GM12875 (cell line): Measurements from ENCODE around the gene GATAD2B.

Source experiments
- H3K4me3 ChIP-seq: one replicate; pipeline ENCODE4 v1.5.1; 2011; ENCODE audit warnings: low read depth, low read length, control low read depth
- CTCF ChIP-seq: IDR thresholded peaks from 2 replicates; pipeline ENCODE4 v1.5.1; 2011; ENCODE audit warnings: low read depth, mild to moderate bottlenecking, control low read depth, inconsistent platforms, low read length, moderate library complexity, borderline replicate concordance; ENCODE audit not compliant: insufficient read depth

Gene GATAD2B

GRCh38 chr1:153922972-153923925 lies at the start of gene GATAD2B:
GATAD2B (minus strand) TSS chr1:153922972; CDS start chr1:153828347, 94,625 bp downstream.
- peak within 1 kb of the TSS; percentile 96 for H3K4me3 ChIP-seq
- TF ChIP-seq CTCF, result no peak

GRCh38 chr1:153970346-153970745 lies 47.6 kb upstream of the GATAD2B start:
- TF ChIP-seq CTCF, result no peak
- no peak overlapping the region for H3K4me3 ChIP-seq

GRCh38 chr1:153968972-153969371 lies 46.2 kb upstream of the GATAD2B start:
- peak overlapping the region; percentile 39 for H3K4me3 ChIP-seq
- TF ChIP-seq CTCF, result no peak

DNA sequence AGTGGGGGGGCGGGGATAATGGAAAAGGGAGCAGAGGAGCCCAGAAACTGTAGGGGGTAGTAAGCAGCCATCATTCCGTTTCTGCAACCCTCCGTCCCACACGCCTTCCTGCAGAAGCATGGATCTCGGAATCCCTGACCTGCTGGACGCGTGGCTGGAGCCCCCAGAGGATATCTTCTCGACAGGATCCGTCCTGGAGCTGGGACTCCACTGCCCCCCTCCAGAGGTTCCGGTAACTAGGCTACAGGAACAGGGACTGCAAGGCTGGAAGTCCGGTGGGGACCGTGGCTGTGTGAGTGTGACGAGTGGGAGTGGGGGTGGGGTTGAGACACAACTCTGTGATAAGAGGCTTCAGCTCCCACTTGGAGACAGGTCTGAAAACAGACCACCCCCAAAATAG lies 45.6 kb upstream of the GATAD2B start:
- TF ChIP-seq CTCF, result no peak
- H3K4me3 ChIP-seq, result peak overlapping the region; percentile 39

- TF ChIP-seq CTCF, result no peak
- H3K4me3 ChIP-seq, result peak overlapping the region; percentile 39
These were observed 45.2 kb upstream of the GATAD2B start for GRCh38 chr1:153968000-153968363.

DNA sequence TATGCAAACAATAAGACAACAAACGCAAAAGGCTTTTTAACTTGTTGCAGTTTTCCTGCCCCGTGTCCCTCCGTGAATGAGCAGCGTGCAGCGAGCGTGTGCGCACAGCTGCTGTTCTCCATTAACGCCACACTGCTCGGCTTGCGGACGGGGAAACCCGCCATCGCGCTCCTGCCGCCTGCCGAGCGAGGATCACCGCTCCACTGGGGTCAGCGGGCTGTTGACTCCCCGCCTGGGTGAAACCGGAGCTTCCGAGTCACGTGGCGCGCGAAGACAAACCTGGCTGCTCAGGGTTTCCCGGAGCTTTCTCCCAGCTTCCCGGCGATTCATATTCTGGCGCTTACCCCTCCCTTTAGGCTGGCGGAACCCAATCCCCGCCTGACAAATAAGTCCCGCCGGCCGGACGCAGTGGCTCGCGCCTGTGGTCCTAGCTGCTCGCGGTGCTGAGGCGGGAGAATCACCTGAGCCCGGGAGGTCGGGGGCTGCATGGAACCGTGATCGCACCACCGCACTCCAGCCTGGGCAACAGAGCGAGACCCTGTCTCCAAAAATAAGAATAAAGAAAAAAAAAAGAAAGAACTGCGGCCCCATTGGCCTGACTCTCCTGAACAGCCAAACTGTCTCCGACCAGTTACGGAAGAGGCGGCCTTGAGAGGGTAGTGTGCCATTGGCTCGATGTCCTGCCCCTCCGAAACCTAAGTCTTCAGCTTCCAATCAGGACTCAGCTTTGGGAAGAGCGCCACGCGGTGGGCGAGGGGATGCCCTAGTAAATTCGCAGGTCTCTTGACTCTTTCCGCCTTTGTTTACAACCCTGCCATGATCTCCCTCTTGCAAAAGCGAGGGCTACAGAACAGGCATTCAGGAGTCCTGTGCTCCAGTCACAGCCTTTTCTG lies 44.6 kb upstream of the GATAD2B start, which contains the start of gene CREB3L4:
Gene CREB3L4, plus strand, starts transcription at position 796 of the 893 bp plus-strand sequence. CDS start 624 bp downstream, outside the sequence.
- peak; percentile 43; the same call in 1 of the 2 replicates for TF ChIP-seq CTCF
- peak within 1 kb of the TSS; percentile 58 for H3K4me3 ChIP-seq
